Coronary artery (tissue), 2 donors: ENCODE measurements around the gene RHOJ.
A peak's percentile ranks its signal among the peaks of the same experiment; 100 is the strongest.

Experiments
- DNase-seq: peaks from one replicate; pipeline ENCODE4 v3.0.0-alpha.2; 2017; ENCODE audit warnings: low spot score
- H3K27ac ChIP-seq, 2 donors: fragments of 200-600 bp; sonication (generic); one replicate each; pipeline ENCODE4 v1.5.1; 2016 to 2019
- H3K4me3 ChIP-seq: fragments of 200-600 bp; sonication (generic); 2 replicates; pipeline ENCODE4 v1.5.1; 2016; ENCODE audit warnings: mild to moderate bottlenecking, moderate library complexity
- TF ChIP-seq, protein P1 (sequence below): fragments of 200-600 bp; sonication (generic); IDR thresholded peaks from one replicate; pipeline ENCODE4 v1.5.1; 2019; ENCODE audit warnings: antibody characterized with exemption

The RHOJ gene

DNA sequence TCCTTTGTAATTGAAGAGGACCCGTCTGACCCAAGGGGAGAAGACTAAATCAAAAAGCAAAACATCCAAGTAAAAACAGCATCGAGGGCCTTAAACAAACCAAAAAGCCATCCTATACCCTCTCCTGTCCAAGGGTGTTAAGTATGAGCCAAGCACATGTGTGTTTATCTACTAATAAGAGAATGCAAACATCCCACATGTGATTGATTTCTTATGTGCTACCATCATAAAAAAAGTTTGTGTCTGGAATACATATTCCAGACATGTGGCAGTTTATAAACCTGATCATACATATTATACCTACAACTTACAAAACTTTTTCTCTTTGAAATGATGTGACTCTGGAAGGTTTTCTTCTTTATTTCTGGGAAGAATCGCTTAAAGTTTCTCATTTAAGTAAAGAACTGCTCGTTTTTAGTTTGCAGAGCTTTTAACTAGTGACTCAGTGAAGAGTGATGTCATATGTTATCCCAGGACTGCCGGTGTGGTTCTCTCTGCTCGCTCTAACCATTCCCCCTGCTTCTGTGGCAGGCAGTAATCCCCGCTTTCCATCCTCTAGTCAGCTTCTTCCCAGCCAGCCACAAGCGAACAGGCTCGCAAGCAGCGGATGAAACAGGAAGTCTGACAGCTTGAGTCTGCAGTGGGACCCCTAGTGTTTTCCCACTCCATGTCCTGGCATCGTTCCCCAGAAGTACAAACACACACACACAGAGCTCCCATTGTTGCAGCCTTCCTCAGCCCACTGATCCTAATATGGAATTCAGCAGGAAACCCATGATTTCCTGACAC, 431 bp upstream of the RHOJ start:
- Histone ChIP-seq H3K4me3 (peak overlapping the region; percentile 69), H3K27ac (peak overlapping the region; percentile 84)
- peak; percentile 88 for DNase-seq
- TF ChIP-seq, protein P1, sequence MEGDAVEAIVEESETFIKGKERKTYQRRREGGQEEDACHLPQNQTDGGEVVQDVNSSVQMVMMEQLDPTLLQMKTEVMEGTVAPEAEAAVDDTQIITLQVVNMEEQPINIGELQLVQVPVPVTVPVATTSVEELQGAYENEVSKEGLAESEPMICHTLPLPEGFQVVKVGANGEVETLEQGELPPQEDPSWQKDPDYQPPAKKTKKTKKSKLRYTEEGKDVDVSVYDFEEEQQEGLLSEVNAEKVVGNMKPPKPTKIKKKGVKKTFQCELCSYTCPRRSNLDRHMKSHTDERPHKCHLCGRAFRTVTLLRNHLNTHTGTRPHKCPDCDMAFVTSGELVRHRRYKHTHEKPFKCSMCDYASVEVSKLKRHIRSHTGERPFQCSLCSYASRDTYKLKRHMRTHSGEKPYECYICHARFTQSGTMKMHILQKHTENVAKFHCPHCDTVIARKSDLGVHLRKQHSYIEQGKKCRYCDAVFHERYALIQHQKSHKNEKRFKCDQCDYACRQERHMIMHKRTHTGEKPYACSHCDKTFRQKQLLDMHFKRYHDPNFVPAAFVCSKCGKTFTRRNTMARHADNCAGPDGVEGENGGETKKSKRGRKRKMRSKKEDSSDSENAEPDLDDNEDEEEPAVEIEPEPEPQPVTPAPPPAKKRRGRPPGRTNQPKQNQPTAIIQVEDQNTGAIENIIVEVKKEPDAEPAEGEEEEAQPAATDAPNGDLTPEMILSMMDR, result no peak

DNA sequence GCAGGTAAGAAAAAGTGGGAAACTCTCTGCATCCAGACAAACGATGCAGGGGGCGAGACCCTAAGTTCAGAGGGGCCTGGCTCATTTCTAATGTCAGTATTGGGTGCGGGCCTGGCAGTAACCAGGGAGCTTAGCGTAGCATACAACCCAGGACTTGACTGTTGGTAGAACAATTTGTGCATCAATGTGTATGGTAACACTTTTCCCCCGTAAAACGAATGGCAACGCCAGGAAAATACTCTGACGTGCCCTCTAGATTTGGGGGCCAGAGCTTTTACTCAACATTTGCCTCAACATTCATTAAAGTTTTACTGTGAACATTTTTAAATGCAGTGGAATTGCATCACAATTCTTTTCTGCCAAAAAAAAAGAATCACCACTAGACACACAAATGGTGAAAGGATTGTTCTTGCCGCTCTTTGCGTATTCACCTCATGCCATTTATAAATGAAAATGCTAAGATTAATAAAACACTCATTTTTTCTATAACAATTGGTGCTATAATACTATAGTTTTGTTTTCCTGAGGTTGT, 867 bp downstream of the RHOJ start:
- Histone ChIP-seq H3K4me3 (peak overlapping the region; percentile 69), H3K27ac (peak overlapping the region; percentile 84)
- TF ChIP-seq, protein P1, result no peak
- no peak for DNase-seq

DNA sequence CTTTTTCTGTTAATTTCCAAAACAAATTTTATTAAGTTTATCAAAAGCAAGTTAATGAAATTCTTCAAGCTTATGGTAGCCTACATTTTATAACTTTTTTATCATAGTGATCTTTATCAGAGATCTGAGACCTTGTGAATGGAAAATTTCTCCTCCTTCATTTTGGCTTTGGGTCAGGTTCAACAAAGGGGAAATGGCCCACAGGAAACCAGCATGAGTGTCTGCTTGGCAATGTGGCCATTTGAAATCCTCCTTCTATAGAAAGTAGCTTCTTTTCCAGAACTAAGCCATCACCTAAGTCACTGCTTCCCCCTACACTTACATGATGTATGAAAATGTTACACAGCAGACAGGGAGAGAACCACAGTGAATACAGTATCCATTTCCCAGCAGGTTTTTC, 1.6 kb downstream of the RHOJ start:
- H3K27ac ChIP-seq, result no peak overlapping the region
- TF ChIP-seq, protein P1, result no peak
- peak overlapping the region; percentile 69 for H3K4me3 ChIP-seq
- DNase-seq, result no peak

DNA sequence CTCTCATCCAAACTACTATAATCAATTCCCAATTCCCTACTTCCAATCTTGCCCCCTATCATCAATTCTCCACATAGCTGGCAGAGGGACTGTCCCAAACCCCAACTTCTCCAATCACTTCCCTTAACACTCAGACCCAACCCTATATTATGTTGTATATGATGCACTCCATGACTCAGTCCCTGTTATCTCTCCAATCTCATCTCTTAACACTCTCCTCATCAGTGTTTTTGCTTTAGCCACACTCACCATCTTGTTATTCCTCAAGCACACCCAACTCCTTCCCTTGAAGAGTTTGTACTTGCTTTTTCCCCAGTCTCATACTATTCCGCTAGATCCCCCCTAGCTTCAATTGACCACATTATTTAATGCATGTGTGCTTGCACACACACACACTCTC, 4.9 kb downstream of the RHOJ start:
- TF ChIP-seq, protein P1, result no peak
- no peak for DNase-seq
- Histone ChIP-seq H3K27ac (no peak overlapping the region), H3K4me3 (no peak overlapping the region)

DNA sequence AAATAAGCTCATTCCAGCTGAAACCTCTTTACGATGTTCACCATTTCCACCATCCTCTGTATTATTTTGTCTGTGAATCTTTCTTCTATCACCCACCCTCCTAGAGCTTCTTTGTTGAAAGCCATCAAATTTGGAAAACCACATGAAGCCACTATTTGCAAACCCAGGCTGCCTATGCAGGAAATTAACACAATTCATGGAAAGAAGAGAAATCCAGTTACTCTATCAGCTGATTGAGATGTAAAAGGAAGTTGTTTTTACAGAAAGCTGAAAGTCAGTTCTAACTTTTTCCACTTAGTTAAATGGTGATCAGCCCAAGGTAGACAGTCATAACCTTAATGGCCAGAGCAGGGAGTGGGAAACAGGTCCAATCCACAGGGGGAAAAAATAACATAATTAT, 6.6 kb downstream of the RHOJ start:
- no peak for DNase-seq
- H3K27ac ChIP-seq, result no peak overlapping the region
- TF ChIP-seq, protein P1, result no peak
- H3K4me3 ChIP-seq, result no peak overlapping the region

DNA sequence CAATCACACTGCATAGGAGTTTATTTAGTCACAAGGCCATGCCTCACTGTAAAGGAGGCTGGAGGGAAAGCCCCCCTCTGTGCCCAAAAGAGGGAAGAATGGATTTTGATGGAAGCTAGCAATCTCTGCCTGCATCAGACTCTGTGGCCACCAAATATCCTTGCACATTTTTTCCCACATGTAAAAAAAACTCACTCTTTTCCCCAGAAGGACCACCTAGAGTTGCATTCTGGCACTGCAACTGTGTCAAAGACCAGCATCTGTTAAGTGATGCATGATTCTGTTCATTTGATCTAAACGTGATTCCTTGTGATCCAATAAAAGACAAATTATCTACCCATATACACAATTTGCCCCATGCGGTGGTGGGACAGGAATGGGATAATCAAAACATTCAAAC, 8.0 kb downstream of the RHOJ start:
- TF ChIP-seq, protein P1, result no peak
- Histone ChIP-seq H3K4me3 (no peak overlapping the region), H3K27ac (no peak overlapping the region)
- DNase-seq, result no peak
